Dendritic cell treated with granulocyte-macrophage colony-stimulating factor and Interleukin-4, amounts not matched to agents 40 ng/mL and 50 ng/mL, for 4 days (primary cell): Measurements from ENCODE around the gene SLU7.

ENCODE experiments used
- H3K27ac Mint-ChIP-seq: one replicate; pipeline ENCODE4 v1.8.0; 2022; ENCODE audit warnings: mild to moderate bottlenecking, mixed read lengths
- H3K27me3 Mint-ChIP-seq: one replicate; pipeline ENCODE4 v1.8.0; 2022; ENCODE audit warnings: mild to moderate bottlenecking, mixed read lengths
- H3K36me3 Mint-ChIP-seq: one replicate; pipeline ENCODE4 v1.8.0; 2022; ENCODE audit warnings: low read depth, mixed read lengths
- H3K4me1 Mint-ChIP-seq: one replicate; pipeline ENCODE4 v1.8.0; 2022; ENCODE audit warnings: low read depth, mixed read lengths
- H3K4me3 Mint-ChIP-seq: one replicate; pipeline ENCODE4 v1.8.0; 2022; ENCODE audit warnings: mild to moderate bottlenecking, moderate library complexity, mixed read lengths
- H3K9me3 Mint-ChIP-seq: one replicate; pipeline ENCODE4 v1.8.0; 2022; ENCODE audit warnings: mixed read lengths
- intact Hi-C: fragments of 100-400 bp; cut with micrococcal nuclease; formaldehyde crosslinking; loops from one replicate; pipeline ENCODE4 v1.15.0; 2022

The SLU7 gene

GRCh38 chr5:160458806-160459800 is 40.2 kb upstream of the SLU7 start:
- H3K4me1 Mint-ChIP-seq = peaks cover 13% of the 10 kb centered on the region
- H3K27ac Mint-ChIP-seq = no peak overlapping the region
- intact Hi-C loops = no loop called here
- no peaks in the 10 kb centered on the region for H3K36me3 Mint-ChIP-seq
- H3K9me3 Mint-ChIP-seq = no peaks in the 10 kb centered on the region
- peaks cover 17% of the 10 kb centered on the region for H3K27me3 Mint-ChIP-seq
- no peak overlapping the region for H3K4me3 Mint-ChIP-seq

- Mint-ChIP-seq H3K4me1 (peaks cover 26% of the 10 kb centered on the region), H3K9me3 (no peaks in the 10 kb centered on the region), H3K4me3 (no peak overlapping the region), H3K27ac (no peak overlapping the region), H3K27me3 (peaks cover 18% of the 10 kb centered on the region), H3K36me3 (no peaks in the 10 kb centered on the region)
- intact Hi-C loops = no loop called here
Observed at GRCh38 chr5:160457252-160457651, 38.4 kb upstream of the SLU7 start.

GRCh38 chr5:160456480-160457177 is 37.7 kb upstream of the SLU7 start:
- intact Hi-C loops = no loop called here
- H3K4me3 Mint-ChIP-seq = no peak overlapping the region
- no peak overlapping the region for H3K27ac Mint-ChIP-seq
- no peaks in the 10 kb centered on the region for H3K9me3 Mint-ChIP-seq
- H3K4me1 Mint-ChIP-seq = peaks cover 28% of the 10 kb centered on the region
- H3K27me3 Mint-ChIP-seq = peaks cover 18% of the 10 kb centered on the region
- no peaks in the 10 kb centered on the region for H3K36me3 Mint-ChIP-seq

GRCh38 chr5:160455600-160455999 is 36.7 kb upstream of the SLU7 start:
- no peak overlapping the region for H3K4me3 Mint-ChIP-seq
- intact Hi-C loops = no loop called here

GRCh38 chr5:160453751-160454150 is 34.9 kb upstream of the SLU7 start:
- no peaks in the 10 kb centered on the region for H3K9me3 Mint-ChIP-seq
- H3K36me3 Mint-ChIP-seq = no peaks in the 10 kb centered on the region
- H3K27me3 Mint-ChIP-seq = peaks cover 18% of the 10 kb centered on the region
- H3K4me1 Mint-ChIP-seq = peaks cover 28% of the 10 kb centered on the region
- intact Hi-C loops = no loop called here
- H3K4me3 Mint-ChIP-seq = no peak overlapping the region
- H3K27ac Mint-ChIP-seq = no peak overlapping the region

More at GRCh38 chr5:160455600-160455999, 36.7 kb upstream of the SLU7 start:
- Mint-ChIP-seq H3K27me3 (peaks cover 18% of the 10 kb centered on the region), H3K36me3 (no peaks in the 10 kb centered on the region), H3K27ac (no peak overlapping the region), H3K9me3 (no peaks in the 10 kb centered on the region), H3K4me1 (peaks cover 28% of the 10 kb centered on the region)

- H3K4me1 Mint-ChIP-seq = peaks cover 28% of the 10 kb centered on the region
- no peak overlapping the region for H3K4me3 Mint-ChIP-seq
- peaks cover 18% of the 10 kb centered on the region for H3K27me3 Mint-ChIP-seq
- intact Hi-C loops = no loop called here
- H3K9me3 Mint-ChIP-seq = no peaks in the 10 kb centered on the region
- H3K36me3 Mint-ChIP-seq = no peaks in the 10 kb centered on the region
- H3K27ac Mint-ChIP-seq = peak overlapping the region; percentile 52
Observed at GRCh38 chr5:160452795-160453194, 33.9 kb upstream of the SLU7 start.

- Mint-ChIP-seq H3K36me3 (no peaks in the 10 kb centered on the region), H3K9me3 (no peaks in the 10 kb centered on the region), H3K27ac (peak overlapping the region; percentile 52), H3K4me3 (no peak overlapping the region), H3K27me3 (peaks cover 18% of the 10 kb centered on the region), H3K4me1 (peaks cover 28% of the 10 kb centered on the region)
- intact Hi-C loops = no loop called here
Observed at GRCh38 chr5:160452036-160452435, 33.2 kb upstream of the SLU7 start.

- Mint-ChIP-seq H3K36me3 (no peaks in the 10 kb centered on the region), H3K4me1 (peaks cover 29% of the 10 kb centered on the region), H3K9me3 (no peaks in the 10 kb centered on the region), H3K27ac (no peak overlapping the region), H3K27me3 (peaks cover 18% of the 10 kb centered on the region), H3K4me3 (no peak overlapping the region)
- intact Hi-C loops = no loop called here
Observed at GRCh38 chr5:160451281-160451680, 32.4 kb upstream of the SLU7 start.

- H3K36me3 Mint-ChIP-seq = no peaks in the 10 kb centered on the region
- no peaks in the 10 kb centered on the region for H3K9me3 Mint-ChIP-seq
- H3K4me3 Mint-ChIP-seq = no peak overlapping the region
- H3K27me3 Mint-ChIP-seq = peaks cover 10% of the 10 kb centered on the region
- H3K27ac Mint-ChIP-seq = no peak overlapping the region
- intact Hi-C loops = no loop called here
- H3K4me1 Mint-ChIP-seq = peaks cover 34% of the 10 kb centered on the region
Observed at GRCh38 chr5:160450164-160450932, 31.5 kb upstream of the SLU7 start.

GRCh38 chr5:160449458-160449857 is 30.6 kb upstream of the SLU7 start:
- Mint-ChIP-seq H3K27ac (no peak overlapping the region), H3K9me3 (no peaks in the 10 kb centered on the region), H3K27me3 (peaks cover 7% of the 10 kb centered on the region), H3K36me3 (no peaks in the 10 kb centered on the region), H3K4me1 (peaks cover 33% of the 10 kb centered on the region), H3K4me3 (no peak overlapping the region)
- intact Hi-C loops = no loop called here

- no peak overlapping the region for H3K4me3 Mint-ChIP-seq
- H3K4me1 Mint-ChIP-seq = peaks cover 29% of the 10 kb centered on the region
- no peaks in the 10 kb centered on the region for H3K36me3 Mint-ChIP-seq
- no peak overlapping the region for H3K27ac Mint-ChIP-seq
- H3K9me3 Mint-ChIP-seq = no peaks in the 10 kb centered on the region
- intact Hi-C loops = no loop called here
- H3K27me3 Mint-ChIP-seq = peaks cover 2% of the 10 kb centered on the region
Observed at GRCh38 chr5:160448886-160449285, 30.0 kb upstream of the SLU7 start.

- no peak overlapping the region for H3K4me3 Mint-ChIP-seq
- no peaks in the 10 kb centered on the region for H3K9me3 Mint-ChIP-seq
- H3K27ac Mint-ChIP-seq = no peak overlapping the region
- no peaks in the 10 kb centered on the region for H3K27me3 Mint-ChIP-seq
- peaks cover 32% of the 10 kb centered on the region for H3K4me1 Mint-ChIP-seq
- intact Hi-C loops = no loop called here
- H3K36me3 Mint-ChIP-seq = no peaks in the 10 kb centered on the region
Observed at GRCh38 chr5:160445751-160446150, 26.9 kb upstream of the SLU7 start.

- H3K27me3 Mint-ChIP-seq = no peaks in the 10 kb centered on the region
- intact Hi-C loops = no loop called here
- no peaks in the 10 kb centered on the region for H3K36me3 Mint-ChIP-seq
- H3K27ac Mint-ChIP-seq = no peak overlapping the region
- H3K4me1 Mint-ChIP-seq = peaks cover 39% of the 10 kb centered on the region
- no peaks in the 10 kb centered on the region for H3K9me3 Mint-ChIP-seq
- H3K4me3 Mint-ChIP-seq = no peak overlapping the region
Observed at GRCh38 chr5:160445132-160445531, 26.3 kb upstream of the SLU7 start.

GRCh38 chr5:160444407-160444806 is 25.5 kb upstream of the SLU7 start:
- no peak overlapping the region for H3K4me3 Mint-ChIP-seq
- H3K27ac Mint-ChIP-seq = no peak overlapping the region
- H3K9me3 Mint-ChIP-seq = no peaks in the 10 kb centered on the region
- no peaks in the 10 kb centered on the region for H3K36me3 Mint-ChIP-seq
- intact Hi-C loops = no loop called here
- peaks cover 40% of the 10 kb centered on the region for H3K4me1 Mint-ChIP-seq
- no peaks in the 10 kb centered on the region for H3K27me3 Mint-ChIP-seq
